HepG2 (cell line): ENCODE data around the gene P3H4. TPM values are rescaled to one million over a fixed set of nuclear protein-coding genes. Genes with fewer than 3 reads are reported as not detected.
A peak's percentile ranks its signal among the peaks of the same experiment; 100 is the strongest.

Experiments
- CCAR2 ChIP-seq: fragments of 200-400 bp; formaldehyde crosslinking; optimal IDR thresholded peaks from 2 replicates; pipeline ENCODE3; 2018; ENCODE audit warnings: low read depth, mild to moderate bottlenecking, low read length, moderate library complexity
- CERS6 ChIP-seq: sonication (generic); formaldehyde crosslinking; IDR thresholded peaks from 2 replicates; pipeline ENCODE4 v1.5.0; 2020; ENCODE audit warnings: missing genetic modification reagents
- ERF ChIP-seq: IDR thresholded peaks from 2 replicates; pipeline ENCODE4 v1.6.1; 2018; ENCODE audit warnings: missing biosample characterization, missing genetic modification reagents
- GABPB1 ChIP-seq: IDR thresholded peaks from 2 replicates; pipeline ENCODE4 v1.6.1; 2016; ENCODE audit warnings: mild to moderate bottlenecking, missing genetic modification reagents, moderate library complexity, missing compliant biosample characterization
- GTF2F1 ChIP-seq: fragments of 150-350 bp; IDR thresholded peaks from 2 replicates; pipeline ENCODE4 v1.6.1; 2014; ENCODE audit warnings: low read length
- KLF16 ChIP-seq, 2 experiments: sonication (generic) in 1 of 2; formaldehyde crosslinking in 1 of 2; IDR thresholded peaks; 2 replicates each; pipeline versions ENCODE4 v1.6.1 to v1.8.0; 2016 to 2023; ENCODE audit warnings: missing genetic modification reagents in 2 of 2, missing compliant biosample characterization in 1 of 2
- MTA1 ChIP-seq: sonication (generic); formaldehyde crosslinking; IDR thresholded peaks from 2 replicates; pipeline ENCODE4 v1.4.0; 2020; ENCODE audit warnings: missing genetic modification reagents, mild to moderate bottlenecking, borderline replicate concordance
- MXD1 ChIP-seq: sonication (generic); formaldehyde crosslinking; IDR thresholded peaks from 2 replicates; pipeline ENCODE4 v1.4.0; 2020; ENCODE audit warnings: mild to moderate bottlenecking, missing genetic modification reagents
- NAIF1 ChIP-seq: sonication (generic); formaldehyde crosslinking; IDR thresholded peaks from 2 replicates; pipeline ENCODE4 v1.5.0; 2020; ENCODE audit warnings: mild to moderate bottlenecking, missing genetic modification reagents, borderline replicate concordance
- NFE2 ChIP-seq: sonication (generic); formaldehyde crosslinking; IDR thresholded peaks from 2 replicates; pipeline ENCODE4 v1.4.0; 2020; ENCODE audit warnings: missing genetic modification reagents
- PAF1 ChIP-seq: IDR thresholded peaks from 2 replicates; pipeline ENCODE4 v1.6.1; 2016; ENCODE audit warnings: missing genetic modification reagents, missing compliant biosample characterization
- PRMT3 ChIP-seq: sonication (generic); formaldehyde crosslinking; IDR thresholded peaks from 2 replicates; pipeline ENCODE4 v1.8.1; 2022; ENCODE audit warnings: low read depth, mild to moderate bottlenecking, moderate library complexity, missing genetic modification reagents, borderline replicate concordance
- SETDB1 ChIP-seq: sonication (generic); formaldehyde crosslinking; IDR thresholded peaks from 2 replicates; pipeline ENCODE4 v1.5.1; 2020; ENCODE audit warnings: missing genetic modification reagents, mild to moderate bottlenecking, borderline replicate concordance
- SIN3A ChIP-seq: IDR thresholded peaks from 2 replicates; pipeline ENCODE4 v1.6.1; 2011; ENCODE audit warnings: low read depth, mild to moderate bottlenecking, control low read depth, low read length, borderline replicate concordance
- SPEN ChIP-seq: sonication (generic); formaldehyde crosslinking; IDR thresholded peaks from 2 replicates; pipeline ENCODE4 v1.5.1; 2020; ENCODE audit warnings: low read depth, mild to moderate bottlenecking, missing genetic modification reagents
- TBX2 ChIP-seq: sonication (generic); formaldehyde crosslinking; IDR thresholded peaks from 2 replicates; pipeline ENCODE4 v1.5.0; 2020; ENCODE audit warnings: missing genetic modification reagents, mild to moderate bottlenecking, borderline replicate concordance
- TFAP4 ChIP-seq: sonication (generic); IDR thresholded peaks from 2 replicates; pipeline ENCODE4 v1.6.1; 2016; ENCODE audit warnings: low read depth, borderline replicate concordance
- WIZ ChIP-seq: sonication (generic); formaldehyde crosslinking; IDR thresholded peaks from 2 replicates; pipeline ENCODE4 v1.5.1; 2020; ENCODE audit warnings: mild to moderate bottlenecking, missing genetic modification reagents
- YEATS4 ChIP-seq: sonication (generic); formaldehyde crosslinking; IDR thresholded peaks from 2 replicates; pipeline ENCODE4 v1.4.0; 2020; ENCODE audit warnings: missing genetic modification reagents, borderline replicate concordance
- ZBTB1 ChIP-seq: sonication (generic); formaldehyde crosslinking; IDR thresholded peaks from 2 replicates; pipeline ENCODE4 v1.4.0; 2020; ENCODE audit warnings: missing genetic modification reagents, borderline replicate concordance
- ZBTB46 ChIP-seq: sonication (generic); formaldehyde crosslinking; IDR thresholded peaks from 2 replicates; pipeline ENCODE4 v1.4.0; 2020; ENCODE audit warnings: mild to moderate bottlenecking, missing genetic modification reagents, borderline replicate concordance
- ZFP1 ChIP-seq: IDR thresholded peaks from 2 replicates; pipeline ENCODE4 v1.6.1; 2016
- ZFY ChIP-seq: sonication (generic); formaldehyde crosslinking; IDR thresholded peaks from 2 replicates; pipeline ENCODE4 v1.4.0; 2020; ENCODE audit warnings: missing genetic modification reagents
- ZKSCAN8 ChIP-seq: IDR thresholded peaks from 2 replicates; pipeline ENCODE4 v1.6.1; 2016; ENCODE audit warnings: borderline replicate concordance, missing genetic modification reagents, missing compliant biosample characterization
- ZMAT5 ChIP-seq: sonication (generic); formaldehyde crosslinking; IDR thresholded peaks from 2 replicates; pipeline ENCODE4 v1.5.0; 2020; ENCODE audit warnings: mild to moderate bottlenecking, low read depth, missing genetic modification reagents, borderline replicate concordance
- ZNF446 ChIP-seq: sonication (generic); formaldehyde crosslinking; IDR thresholded peaks from 2 replicates; pipeline ENCODE4 v1.5.0; 2020; ENCODE audit warnings: mild to moderate bottlenecking, missing genetic modification reagents
- ZNF510 ChIP-seq: sonication (generic); formaldehyde crosslinking; IDR thresholded peaks from 2 replicates; pipeline ENCODE4 v1.4.0; 2020; ENCODE audit warnings: low read depth, mild to moderate bottlenecking, missing genetic modification reagents
- ZNF580 ChIP-seq: IDR thresholded peaks from 2 replicates; pipeline ENCODE4 v1.6.1; 2016; ENCODE audit warnings: low read depth, borderline replicate concordance
- polyA plus RNA-seq, 8 experiments: library from polyadenylated mRNA; depleted of rRNA in 3 of 8; stranded (reverse) in 7 of 8; unstranded in 1 of 8; fragments of >200 nt; fragmentation: Illumina TruSeq in 4 of 8; extraction: Trizol in 4 of 8; gene quantifications; 2 replicates each; pipeline versions ENCODE4 v1.2.1 to v1.2.3, GENCODE V29; 2011 to 2016; ENCODE audit warnings: low read depth in 4 of 8, missing spikeins in 1 of 8, mixed read lengths in 1 of 8; ENCODE audit not compliant: insufficient read depth in 1 of 8
- total RNA-seq, 5 experiments: library from RNA; depleted of rRNA; stranded (reverse); fragments of >200 nt; fragmentation: Illumina TruSeq; extraction: Trizol; gene quantifications; 2 replicates each; pipeline ENCODE4 v1.2.3, GENCODE V29; 2016; ENCODE audit warnings: low read depth in 1 of 5

The P3H4 gene
- total and polyA plus RNA-seq, 2 of the 13 experiments (the other 11 are each of a cell fraction or from before 2014, with no cell fraction given), result 37.1 to 50.6 TPM

GRCh38 chr17:41785859-41786226 lies 25.9 kb downstream of the P3H4 start (continued):
- TF ChIP-seq TBX2, result peak; percentile 14; the same call in 1 of the 2 replicates
- TF ChIP-seq WIZ, result no peak
- no peak; the same call in 1 of the 2 replicates for TF ChIP-seq SETDB1 (CRISPR knock-in tag)
- no peak for TF ChIP-seq ZBTB1 (CRISPR knock-in tag)
- no peak for TF ChIP-seq PRMT3 (CRISPR knock-in tag)
- TF ChIP-seq CERS6, result no peak
- TF ChIP-seq SPEN (CRISPR knock-in tag), result no peak
- TF ChIP-seq TFAP4, result no peak
- TF ChIP-seq ZMAT5 (CRISPR knock-in tag), result no peak
- no peak for TF ChIP-seq ZNF446 (CRISPR knock-in tag)
- TF ChIP-seq MTA1 (CRISPR knock-in tag), result 0 out of 2 replicates have a peak, but pooled peaks have one; percentile 46
- TF ChIP-seq ZFP1 (CRISPR knock-in tag), result no peak
- TF ChIP-seq ZKSCAN8, result no peak
- no peak for TF ChIP-seq NFE2
- TF ChIP-seq ZNF580, result no peak
- TF ChIP-seq YEATS4 (CRISPR knock-in tag), result no peak
- TF ChIP-seq SIN3A, result peak; percentile 28; the same call in 1 of the 2 replicates
- no peak for TF ChIP-seq CCAR2
- 0 out of 4 replicates have a peak, but pooled peaks of 1 of the 2 experiments have one; percentile 42 for TF ChIP-seq KLF16 (CRISPR knock-in tag; IDR thresholded peaks at IDR 0.05)
- no peak for TF ChIP-seq PAF1 (CRISPR knock-in tag)
- no peak for TF ChIP-seq NAIF1 (CRISPR knock-in tag)
- no peak for TF ChIP-seq GTF2F1
- TF ChIP-seq ZBTB46 (CRISPR knock-in tag), result no peak
- TF ChIP-seq ZFY (CRISPR knock-in tag), result no peak
- TF ChIP-seq MXD1 (CRISPR knock-in tag), result 0 out of 2 replicates have a peak, but pooled peaks have one; percentile 15
- no peak for TF ChIP-seq ERF (CRISPR knock-in tag)
- TF ChIP-seq GABPB1 (CRISPR knock-in tag), result no peak
- TF ChIP-seq ZNF510 (CRISPR knock-in tag), result no peak
